NK-92 (cell line): ENCODE results near the gene PPM1H.

ENCODE experiments used
- DNase-seq: peaks from one replicate; lab custom pipeline; 2025; ENCODE audit not compliant: unreplicated experiment; lab: John Stamatoyannopoulos, UW

PPM1H gene

GRCh38 chr12:62876938-62877548 lies 57.9 kb downstream of the PPM1H start:
- no peak for DNase-seq

GRCh38 chr12:62873826-62874448 lies 61.0 kb downstream of the PPM1H start:
- no peak for DNase-seq

GRCh38 chr12:62873116-62873825 lies 61.7 kb downstream of the PPM1H start:
- DNase-seq: no peak

- DNase-seq: no peak
Observed at GRCh38 chr12:62868820-62869219, 66.1 kb downstream of the PPM1H start.

GRCh38 chr12:62866451-62867082 lies 68.4 kb downstream of the PPM1H start:
- DNase-seq: no peak

GRCh38 chr12:62865937-62866336 lies 69.0 kb downstream of the PPM1H start:
- no peak for DNase-seq

- DNase-seq: no peak
Observed at GRCh38 chr12:62865065-62865464, 69.9 kb downstream of the PPM1H start.

GRCh38 chr12:62862259-62862881 lies 72.6 kb downstream of the PPM1H start:
- no peak for DNase-seq

- no peak for DNase-seq
Observed at GRCh38 chr12:62861586-62861985, 73.4 kb downstream of the PPM1H start.

- DNase-seq: no peak
Observed at GRCh38 chr12:62860501-62861411, 74.2 kb downstream of the PPM1H start.

- no peak for DNase-seq
Observed at GRCh38 chr12:62860020-62860419, 74.9 kb downstream of the PPM1H start.

GRCh38 chr12:62859321-62859737 lies 75.6 kb downstream of the PPM1H start:
- no peak for DNase-seq

GRCh38 chr12:62856454-62856853 lies 78.5 kb downstream of the PPM1H start:
- DNase-seq: no peak

GRCh38 chr12:62854024-62854423 lies 80.9 kb downstream of the PPM1H start:
- no peak for DNase-seq

- no peak for DNase-seq
Observed at GRCh38 chr12:62849398-62849797, 85.6 kb downstream of the PPM1H start.

- DNase-seq: no peak
Observed at GRCh38 chr12:62848418-62848817, 86.5 kb downstream of the PPM1H start.

- no peak for DNase-seq
Observed at GRCh38 chr12:62847709-62848108, 87.2 kb downstream of the PPM1H start.

GRCh38 chr12:62846491-62846890 lies 88.5 kb downstream of the PPM1H start:
- no peak for DNase-seq

- DNase-seq: no peak
Observed at GRCh38 chr12:62844915-62845314, 90.0 kb downstream of the PPM1H start.

GRCh38 chr12:62843716-62844115 lies 91.2 kb downstream of the PPM1H start:
- no peak for DNase-seq
